Activated CD8-positive, alpha-beta memory T cell treated with anti-CD3 and anti-CD28 coated beads, Interleukin-2, amount 50 U/mL, for 1 hour (primary cell): ENCODE results near the gene PPT2.
"Not testable (repeated sequence)": the region's sequence is repeated elsewhere in the genome, so short reads cannot be mapped to it uniquely, and the experiment has no call there.

Experiments used
- DNase-seq: peaks from one replicate; pipeline ENCODE4 v3.0.0-alpha.2; 2020; ENCODE audit errors: extremely low read depth

Gene PPT2

GRCh38 chr6:32210191-32210601, 56.3 kb downstream of the PPT2 start:
- no peak for DNase-seq

- not testable (repeated sequence) for DNase-seq
Measured at GRCh38 chr6:32211432-32211831, 57.5 kb downstream of the PPT2 start.

GRCh38 chr6:32212076-32212760, 58.3 kb downstream of the PPT2 start:
- no peak for DNase-seq
